Measurements from ENCODE around the gene ANKH. TPM values are rescaled to one million over a fixed set of nuclear protein-coding genes. Genes with fewer than 3 reads are reported as not detected.

The ANKH gene
- total RNA-seq, 1 experiment from 2014 or later = 8.0 TPM

DNA sequence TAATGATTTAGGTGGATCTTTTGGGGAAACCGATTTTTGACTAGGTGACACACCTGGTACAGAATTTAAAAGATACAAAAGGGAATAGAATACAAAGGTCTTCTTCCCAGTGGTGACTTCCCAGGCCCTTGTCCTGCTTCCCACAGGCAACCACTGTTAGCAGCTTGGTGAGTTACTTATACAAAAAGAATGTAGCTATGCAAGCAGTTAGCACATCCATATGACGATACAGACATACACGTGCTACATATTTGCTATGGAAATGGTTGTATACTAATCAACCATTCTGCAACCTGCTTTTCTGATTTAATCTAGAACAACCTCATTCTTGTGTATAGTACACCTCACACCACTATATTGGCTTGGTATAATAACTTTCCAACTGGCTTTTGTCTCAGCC lies 156.1 kb downstream of the ANKH start:
- DNase-seq (ENCODE audit: low spot score) = no peak

DNA sequence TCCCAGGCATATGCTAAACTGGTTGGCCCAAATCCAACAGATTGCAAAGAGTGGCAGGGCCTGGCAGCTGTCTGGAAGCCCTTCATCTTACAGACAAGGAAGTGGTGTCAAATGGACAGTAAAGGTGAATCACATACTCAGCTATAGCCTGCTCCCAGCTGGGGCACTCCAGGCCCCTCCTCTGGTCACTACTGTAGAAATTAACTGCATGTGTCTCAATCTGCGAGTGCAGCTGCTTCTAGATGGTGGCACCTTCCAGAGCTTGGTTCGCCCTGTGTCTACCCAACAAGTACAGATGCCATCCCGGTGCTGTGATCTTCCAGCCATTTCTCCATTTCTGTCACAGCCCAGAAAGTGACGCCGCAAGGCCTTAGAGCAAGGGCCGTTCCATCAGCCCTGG lies 156.9 kb downstream of the ANKH start:
- no peak for DNase-seq (ENCODE audit: low spot score)

DNA sequence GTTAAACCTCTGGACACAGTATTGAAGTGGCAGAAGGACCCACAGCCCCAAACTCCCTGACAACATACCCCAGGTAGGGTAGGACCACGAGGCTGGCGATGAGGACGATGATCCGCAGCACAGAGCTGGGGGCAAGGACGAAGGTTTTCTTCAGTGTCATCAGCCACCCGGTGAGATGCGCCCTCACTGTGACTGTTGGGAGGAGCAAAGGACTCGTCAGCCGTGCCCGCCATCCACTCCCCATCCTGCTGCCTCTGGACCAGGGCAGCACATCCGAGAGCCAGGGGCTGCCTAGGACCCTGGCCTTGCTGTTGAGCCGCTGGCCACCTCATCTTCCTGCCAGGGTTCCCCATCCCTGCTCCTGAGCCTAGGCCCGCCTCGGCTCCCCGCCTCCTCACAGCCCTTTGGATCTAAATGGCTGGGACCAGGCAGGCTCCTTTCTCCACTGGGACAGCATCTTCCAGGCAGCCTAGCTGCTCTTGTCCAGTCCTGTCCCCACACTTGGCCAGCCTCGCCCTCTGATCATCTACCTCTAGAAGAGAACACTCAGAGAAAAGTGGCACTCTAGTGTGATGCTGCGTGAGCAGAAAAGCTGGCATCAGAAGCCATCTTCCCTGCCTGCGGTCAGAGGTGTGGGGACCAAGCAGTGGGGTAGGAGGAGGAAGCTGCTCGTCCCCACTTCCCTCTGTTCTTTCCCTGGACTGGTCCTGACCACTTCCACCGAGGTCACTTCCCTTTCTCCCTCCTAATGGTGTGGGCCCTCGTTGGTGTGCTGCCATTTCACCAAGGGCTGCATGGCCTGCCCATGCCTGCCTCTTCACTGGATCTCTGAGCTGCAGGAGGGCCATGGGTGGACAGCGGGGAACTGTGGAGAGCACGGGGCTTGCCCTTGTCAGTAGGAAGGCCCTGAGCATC lies 157.8 kb downstream of the ANKH start:
- no peak for DNase-seq (ENCODE audit: low spot score)

DNA sequence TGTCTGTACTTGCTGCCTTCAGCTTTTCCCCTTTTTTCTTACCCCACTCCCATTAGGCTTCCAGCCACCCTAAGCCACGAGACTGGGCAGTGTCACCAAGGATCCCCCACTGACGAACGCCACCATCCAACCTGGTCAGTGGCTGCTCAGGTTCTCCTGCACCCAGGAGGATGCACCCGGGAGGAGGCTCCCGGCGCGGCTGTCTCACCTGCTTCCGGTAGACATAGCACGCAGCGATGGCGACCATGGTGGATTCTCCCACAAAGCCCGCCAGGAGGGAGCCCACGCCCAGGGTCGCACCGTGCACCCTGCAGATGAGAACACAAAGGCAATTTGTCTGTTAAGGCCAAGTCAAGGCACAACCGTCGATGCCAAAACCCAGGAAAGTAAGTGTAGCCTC lies 158.9 kb downstream of the ANKH start:
- no peak for DNase-seq (ENCODE audit: low spot score)

DNA sequence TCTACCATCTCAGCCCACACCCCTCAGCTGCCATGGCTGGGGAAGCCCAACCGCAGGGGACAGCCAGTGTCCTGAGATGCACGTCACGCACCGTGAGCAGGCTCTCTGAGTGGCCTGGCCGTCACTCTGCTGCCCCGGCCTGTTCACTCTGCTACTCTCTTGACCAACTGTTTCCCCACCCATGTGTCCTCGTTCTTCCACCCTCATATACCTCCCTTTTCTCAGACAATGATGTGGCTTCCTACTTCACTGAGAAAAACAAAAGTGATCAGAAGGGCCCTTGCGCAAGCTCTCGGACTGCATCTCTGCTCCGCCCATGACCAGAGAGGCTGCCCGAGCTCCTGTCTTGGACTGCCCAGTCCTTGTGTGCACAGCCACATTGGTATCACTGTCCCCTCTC lies 159.4 kb downstream of the ANKH start:
- DNase-seq (ENCODE audit: low spot score) = no peak

DNA sequence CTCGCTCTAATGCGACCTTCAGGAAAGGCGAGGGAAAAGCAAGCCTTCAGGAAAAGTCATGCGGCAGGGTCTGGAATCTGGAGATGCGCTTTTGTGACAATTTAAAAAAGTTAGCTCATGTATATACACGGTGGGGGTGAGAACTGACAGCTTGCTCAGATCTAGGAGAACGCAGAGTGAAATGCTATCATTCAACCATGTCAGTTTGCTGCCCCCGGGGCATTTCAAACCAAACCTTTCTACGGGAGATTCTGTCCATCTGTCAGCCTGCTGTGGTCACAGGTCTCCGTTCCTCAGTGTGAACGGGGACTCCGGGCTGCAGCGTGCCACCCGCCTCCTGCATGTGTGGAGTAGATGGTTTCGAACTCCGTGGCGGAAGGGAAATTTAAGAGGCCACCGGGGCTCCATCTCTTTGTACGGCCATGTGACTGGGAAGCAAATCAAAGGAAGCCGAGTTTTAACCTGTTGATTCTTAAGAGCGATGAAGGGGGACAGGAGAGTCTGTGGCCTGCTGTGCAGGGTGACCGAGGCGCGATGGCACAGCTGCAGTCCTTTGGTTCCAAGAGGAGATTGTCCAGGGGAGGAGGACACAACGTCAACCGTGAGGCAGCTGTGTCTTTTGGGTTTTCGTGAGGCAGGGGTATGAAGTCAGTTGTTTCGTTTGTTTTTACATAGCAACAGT lies 161.1 kb downstream of the ANKH start:
- no peak for DNase-seq (ENCODE audit: low spot score)

DNA sequence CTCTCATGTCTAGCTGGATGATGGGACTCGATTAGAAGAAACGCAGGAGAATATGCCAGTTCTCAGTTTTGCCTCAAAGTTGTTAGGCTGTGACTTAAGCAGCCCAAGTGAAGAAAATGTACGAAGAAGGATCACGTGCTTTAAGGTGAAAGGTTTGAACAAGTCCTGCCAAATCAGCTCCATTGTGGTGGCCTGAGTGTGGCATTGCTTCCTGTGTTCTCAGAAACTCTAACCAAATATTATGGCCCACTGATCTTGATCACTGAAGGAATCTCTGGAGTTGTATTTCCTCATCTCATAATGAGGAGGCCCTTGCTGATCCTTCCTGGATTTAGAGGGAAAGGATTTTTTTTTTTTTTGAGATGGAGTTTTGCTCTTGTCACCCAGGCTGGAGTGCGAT lies 163.0 kb downstream of the ANKH start:
- DNase-seq (ENCODE audit: low spot score) = no peak

DNA sequence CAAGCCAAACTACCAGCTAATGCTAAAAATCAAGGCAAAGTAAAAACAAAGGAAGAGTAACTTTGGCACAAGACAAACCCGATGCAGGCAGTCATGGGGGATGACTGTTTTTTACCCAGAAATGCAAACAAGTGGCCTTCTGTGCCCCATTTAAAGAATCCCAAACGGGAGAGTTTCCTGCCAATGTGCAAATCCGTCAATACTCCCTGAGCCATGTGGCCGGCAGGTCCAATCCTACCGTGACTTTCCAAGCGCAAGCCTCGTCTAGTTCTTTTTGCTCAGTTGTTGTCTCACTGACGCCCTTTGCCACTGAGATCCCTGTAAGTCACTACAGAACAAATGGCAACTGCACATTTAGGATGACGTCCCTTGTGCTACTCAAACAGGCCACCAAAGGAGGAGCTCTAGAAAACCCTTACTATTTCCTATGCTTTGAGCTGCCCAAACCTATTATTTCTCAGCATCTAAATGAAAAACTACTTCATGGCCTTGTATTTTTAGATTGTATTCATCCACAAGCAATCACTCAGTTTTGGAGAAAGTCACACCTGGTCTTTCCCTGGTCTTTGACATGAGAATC lies 163.7 kb downstream of the ANKH start:
- no peak for DNase-seq (ENCODE audit: low spot score)

DNA sequence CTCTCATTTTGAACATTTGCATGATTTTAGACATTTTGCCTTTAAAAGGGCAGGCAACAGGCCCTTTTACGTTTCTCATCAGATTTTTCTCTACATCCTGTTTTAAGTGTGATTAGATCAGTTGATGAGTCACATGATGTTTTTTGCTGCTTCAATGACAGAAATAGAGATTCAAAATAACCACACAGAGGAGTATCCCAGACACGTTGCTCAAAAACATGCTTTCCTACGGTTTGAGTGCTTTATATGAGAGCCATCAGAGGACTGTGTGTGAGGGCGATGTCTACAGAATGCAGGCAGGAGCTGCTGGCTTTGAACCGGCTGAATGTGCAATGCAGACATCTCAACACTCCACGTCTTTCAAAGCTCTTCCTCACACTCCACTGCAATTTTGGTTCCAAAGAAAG lies 165.0 kb downstream of the ANKH start:
- peak; percentile 48 for DNase-seq (ENCODE audit: low spot score)

DNA sequence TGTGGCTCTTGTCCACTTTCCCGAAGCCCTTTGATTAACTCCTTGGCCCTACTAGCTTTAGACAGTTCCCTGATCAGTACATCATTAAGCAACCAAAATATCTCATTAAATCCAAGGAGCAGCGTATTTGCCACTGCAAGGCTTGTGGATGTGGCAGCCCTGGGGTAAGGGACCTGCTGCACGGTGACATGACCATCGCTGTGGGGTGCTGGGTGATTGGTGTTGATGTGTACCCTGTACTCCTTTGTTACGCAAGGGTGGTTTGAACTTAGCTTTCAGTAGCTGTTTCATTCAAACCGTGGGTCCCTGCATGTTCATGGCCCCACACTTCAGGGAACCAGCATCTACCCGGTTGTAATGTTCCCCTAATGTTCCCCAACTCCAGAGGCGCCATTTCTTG lies 166.0 kb downstream of the ANKH start:
- no peak for DNase-seq (ENCODE audit: low spot score)

DNA sequence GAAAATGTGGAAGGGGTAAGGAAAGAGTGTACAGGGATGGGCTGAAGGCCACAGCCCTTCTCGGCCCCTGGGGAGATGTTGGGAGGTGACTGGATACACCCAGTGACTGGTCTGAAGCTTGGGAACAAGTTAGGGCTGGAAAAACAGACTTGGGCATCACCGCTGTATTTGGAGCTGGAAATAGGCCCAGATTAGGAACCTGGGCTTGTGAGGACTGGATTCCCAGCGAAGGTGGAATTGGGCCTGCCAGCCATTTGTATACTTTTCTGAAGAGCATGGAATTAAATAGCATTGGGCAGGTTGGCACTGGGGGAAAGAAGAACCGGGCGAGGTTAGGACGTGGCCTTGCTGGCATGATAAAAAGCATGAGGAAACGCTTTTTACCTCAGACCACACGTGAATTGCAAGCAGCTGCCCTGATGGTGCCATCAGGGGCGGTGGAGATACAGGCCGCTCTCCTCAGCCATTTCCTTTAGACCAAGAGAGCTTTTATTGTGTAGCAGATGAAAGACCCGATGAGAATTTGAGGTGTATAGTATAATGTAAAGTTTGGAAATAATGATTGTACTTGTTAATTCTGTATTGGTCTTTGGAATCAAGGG lies 169.2 kb downstream of the ANKH start:
- DNase-seq (ENCODE audit: low spot score) = no peak

DNA sequence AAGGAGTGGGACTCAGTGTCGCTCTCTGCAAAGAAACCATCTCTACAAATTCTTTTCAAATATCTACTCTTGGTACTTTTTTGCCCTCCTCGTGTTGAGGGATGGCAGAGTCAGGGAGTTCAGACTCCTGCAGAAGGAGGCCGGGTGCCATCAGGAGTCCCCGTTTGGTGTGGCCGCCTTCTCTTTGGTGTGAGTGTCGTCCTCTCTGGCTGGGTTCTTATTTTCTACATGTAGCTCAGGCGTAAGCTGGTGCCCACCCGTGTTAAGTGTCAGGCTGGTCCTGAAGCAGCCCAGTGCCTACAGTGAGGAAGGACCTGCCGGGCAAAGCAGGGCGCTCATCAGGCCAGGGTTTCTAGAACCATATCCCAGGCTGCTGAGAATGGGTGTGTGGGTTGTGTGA lies 170.0 kb downstream of the ANKH start:
- no peak for DNase-seq (ENCODE audit: low spot score)

DNA sequence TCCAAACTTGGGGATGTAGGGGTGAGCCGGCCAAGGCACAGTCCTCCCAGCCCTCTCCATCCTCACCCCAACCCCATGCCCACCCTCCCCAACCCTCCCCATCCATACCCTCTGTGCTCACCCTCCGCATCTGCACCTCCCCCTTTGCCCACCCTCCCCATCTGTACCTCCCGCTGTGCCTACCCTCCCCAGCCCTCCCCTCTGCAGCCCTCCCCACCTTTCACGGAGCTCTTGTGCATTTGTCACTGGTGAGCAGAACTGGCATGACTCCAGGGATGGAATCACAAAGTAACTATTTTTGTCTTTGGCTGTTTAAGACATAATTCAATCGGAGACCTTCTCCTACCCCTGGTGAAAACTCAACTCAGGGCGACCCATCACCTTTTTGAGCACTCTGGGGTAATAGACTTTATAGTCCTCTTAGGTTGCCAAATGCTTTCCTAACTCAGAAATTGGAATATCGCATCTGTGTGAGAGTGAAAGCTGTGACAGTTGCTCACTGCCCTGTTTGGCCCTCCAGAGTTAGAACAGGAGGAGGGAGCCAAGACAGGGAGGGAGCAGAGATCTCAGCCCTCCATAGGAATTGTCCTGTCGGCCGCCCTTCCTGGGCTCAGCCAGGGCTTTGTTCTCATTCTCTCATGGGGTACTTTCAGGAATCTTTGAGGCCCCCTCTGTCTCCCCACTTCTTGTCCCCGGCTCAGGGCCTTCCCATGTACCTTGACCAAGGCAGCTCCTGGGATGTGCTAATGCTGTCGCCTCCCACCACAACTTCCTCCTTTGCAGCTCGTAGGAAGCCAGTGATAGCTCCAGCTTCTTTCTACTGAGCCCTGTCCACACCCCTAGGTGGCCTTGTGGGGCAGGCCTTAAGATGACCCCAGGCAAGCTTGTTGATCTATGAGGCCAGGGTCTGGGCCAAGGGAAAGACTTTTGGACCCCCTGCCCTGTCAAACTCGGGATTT lies 170.8 kb downstream of the ANKH start:
- no peak for DNase-seq (ENCODE audit: low spot score)

DNA sequence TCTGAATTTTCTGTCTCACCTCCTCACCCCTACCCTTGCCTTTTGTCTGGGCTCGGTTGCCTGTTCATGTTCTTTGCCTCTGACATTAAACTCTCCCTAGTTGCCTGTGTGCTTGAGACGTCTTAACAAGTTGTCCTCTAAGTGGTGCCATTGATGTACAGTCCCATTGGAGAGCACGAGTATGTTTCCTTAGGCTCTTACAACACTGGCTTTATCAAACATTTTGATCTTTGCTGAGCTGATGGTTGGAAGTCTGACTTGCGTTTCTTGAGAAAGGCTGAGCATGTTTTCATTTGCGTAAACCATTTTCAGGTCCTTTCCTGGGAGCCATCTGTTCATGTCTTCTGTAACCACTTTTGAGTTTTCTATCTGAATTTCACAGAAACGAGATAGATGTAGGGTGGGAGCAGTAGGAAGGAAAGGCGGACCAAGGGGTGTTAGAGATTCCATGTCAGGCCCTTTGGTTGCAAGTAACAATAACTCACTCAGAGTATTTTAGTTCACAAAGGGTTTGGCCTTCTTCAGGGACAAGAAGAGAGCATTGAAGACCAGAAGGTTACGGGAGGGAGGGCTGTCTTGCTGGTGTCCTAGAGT lies 171.7 kb downstream of the ANKH start:
- DNase-seq (ENCODE audit: low spot score) = no peak

DNA sequence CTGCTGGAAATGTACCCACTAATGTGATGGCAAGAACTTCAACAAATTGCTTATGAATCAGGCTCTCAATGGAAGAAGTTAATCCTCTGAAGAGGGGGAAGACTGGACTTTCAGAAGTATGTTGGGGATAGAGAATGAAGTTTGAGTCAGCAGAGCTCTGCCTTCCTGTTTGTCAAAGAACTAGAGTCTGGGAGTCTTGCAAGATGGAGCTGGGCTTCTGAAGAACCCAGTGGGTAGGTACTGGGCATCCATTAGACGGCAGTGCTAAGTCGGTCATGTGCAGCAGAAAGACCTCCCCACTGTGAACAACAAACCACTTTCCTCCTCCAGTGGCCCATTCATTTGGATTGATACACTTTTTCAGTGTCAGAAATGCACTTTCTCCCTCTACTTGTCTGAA lies 172.4 kb downstream of the ANKH start:
- DNase-seq (ENCODE audit: low spot score) = no peak

DNA sequence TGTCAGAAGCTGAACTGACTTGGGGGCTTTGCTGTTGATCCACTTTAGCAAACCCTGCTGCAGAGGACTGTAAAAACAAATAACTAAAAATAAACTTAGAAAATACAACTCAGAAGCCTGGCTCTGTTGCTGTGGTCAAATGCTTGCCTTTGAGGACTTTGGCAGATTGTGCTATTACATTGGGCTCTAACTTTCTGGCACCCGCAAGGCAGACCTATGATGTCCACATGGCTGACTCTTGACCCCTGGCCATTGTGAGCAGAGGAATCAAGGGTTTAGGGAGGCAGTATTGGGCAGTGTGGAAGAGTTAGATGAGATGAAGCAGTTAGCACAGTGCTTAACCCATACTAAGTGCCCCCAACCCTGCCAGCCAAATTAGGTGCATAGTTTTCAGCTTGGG lies 173.1 kb downstream of the ANKH start:
- DNase-seq (ENCODE audit: low spot score) = no peak

DNA sequence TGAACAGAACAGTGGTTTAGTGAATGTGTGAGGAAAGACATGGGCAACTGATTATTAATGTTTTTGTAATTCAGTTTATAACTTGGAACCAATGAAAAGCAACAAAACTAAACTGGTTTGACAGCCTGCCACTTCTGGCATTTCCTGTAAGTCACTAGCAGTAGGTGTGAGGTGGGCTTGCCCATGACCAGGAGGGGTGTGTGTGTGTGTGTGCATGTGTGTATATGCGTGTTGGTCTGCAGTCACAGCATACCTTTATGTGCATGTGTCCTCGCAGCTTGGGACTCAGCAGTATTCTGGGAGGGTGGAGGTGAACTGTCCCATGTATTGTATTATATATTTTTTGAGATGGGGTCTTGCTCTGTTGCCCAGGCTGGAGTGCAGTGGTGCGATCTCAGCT lies 174.7 kb downstream of the ANKH start:
- DNase-seq (ENCODE audit: low spot score) = no peak

DNA sequence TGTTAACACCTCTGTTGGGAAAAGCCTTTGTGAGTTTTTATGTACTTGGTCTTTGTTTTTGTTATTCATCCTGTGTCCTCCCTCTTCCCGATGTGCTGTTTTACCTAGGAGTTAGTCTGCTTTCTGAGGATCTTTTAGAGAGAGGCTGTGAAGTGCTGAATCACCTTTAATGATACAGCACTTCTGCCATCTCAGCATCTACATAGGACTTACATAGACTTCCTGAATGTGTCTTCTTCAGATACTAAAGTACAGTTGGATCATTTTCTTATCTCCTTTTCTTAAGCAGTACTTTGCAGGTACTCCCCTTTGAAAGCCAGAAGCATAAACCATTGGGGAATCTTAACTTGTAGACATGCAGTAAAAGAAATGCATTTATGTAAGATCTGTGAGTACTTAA lies 175.5 kb downstream of the ANKH start:
- DNase-seq (ENCODE audit: low spot score) = no peak

DNA sequence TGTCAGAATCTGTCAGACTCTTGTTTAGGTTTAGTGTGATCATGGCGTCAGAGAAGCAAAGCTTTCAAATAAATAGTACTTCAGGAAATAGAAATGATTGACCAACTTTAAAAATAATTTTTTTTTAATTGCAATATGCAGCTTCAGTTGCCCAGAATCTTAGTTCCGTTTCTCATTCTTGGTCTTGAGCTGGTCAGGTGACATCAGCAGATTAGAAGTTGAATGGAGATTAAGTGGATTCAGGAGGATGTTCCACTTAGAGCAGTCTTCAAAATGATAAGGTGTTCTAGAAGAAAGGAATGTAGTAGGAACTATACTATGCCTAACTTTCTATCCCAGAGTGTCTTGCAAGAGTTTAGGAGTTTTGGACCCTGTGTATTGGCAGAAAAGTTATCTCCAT lies 176.4 kb downstream of the ANKH start:
- DNase-seq (ENCODE audit: low spot score) = no peak

DNA sequence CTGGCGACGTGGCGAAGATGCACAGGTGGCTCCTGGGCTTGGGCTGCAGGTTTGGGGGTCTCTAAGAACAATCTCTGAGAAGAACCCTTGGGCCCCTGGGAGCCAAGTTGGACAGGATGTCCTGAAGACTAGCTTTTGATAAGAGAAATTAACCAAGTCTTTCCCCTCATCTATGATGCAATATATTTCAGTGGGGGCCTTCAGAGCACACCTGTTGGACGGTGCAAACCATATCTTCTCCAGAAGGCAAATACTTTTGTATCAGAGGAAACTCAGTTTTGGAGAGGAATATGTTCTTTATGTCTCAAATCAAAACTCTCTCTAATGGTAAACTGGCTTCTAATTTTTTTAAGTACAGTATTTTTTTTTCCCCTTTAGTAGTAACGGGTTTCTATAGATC lies 178.5 kb downstream of the ANKH start:
- no peak for DNase-seq (ENCODE audit: low spot score)
